Breast epithelium (tissue), 3 donors: ENCODE data around the gene GRIN1.

Experiments used
- POLR2A ChIP-seq: fragments of 450-650 bp; IDR thresholded peaks from one replicate; pipeline ENCODE4 v1.6.1; 2016; ENCODE audit warnings: antibody characterized with exemption, mild to moderate bottlenecking, moderate library complexity
- POLR2AphosphoS5 ChIP-seq, 3 donors: sonication (generic); formaldehyde crosslinking; IDR thresholded peaks; one replicate each; pipeline ENCODE4 v1.6.1; 2017; ENCODE audit warnings: antibody characterized with exemption in 3 of 3

DNA sequence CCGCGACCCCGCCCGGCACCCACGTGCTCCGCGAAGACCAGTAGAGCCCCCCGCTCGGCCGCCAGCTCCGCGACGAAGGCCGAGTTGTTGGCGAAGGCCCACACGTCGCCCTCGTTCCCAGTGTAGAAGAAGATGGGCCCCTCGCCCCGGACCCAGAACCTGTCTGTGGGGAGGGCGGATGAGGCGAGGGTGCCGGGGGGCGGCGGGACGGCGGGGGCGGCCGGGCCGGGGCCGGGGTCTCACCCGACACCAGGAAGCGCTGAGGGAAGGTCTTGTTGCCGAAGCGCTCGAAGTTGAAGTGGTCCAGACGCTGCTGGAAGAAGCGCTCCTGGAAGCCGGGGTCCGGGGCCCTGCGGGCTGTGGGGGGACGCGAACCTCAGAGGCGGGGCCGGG lies 24.7 kb upstream of the GRIN1 start:
- TF ChIP-seq POLR2A (no peak), POLR2AphosphoS5 (IDR thresholded peaks at IDR 0.05) (no peak)
